SK-N-SH (cell line): ENCODE data around the gene PRELID3B. TPM values are rescaled to one million over a fixed set of nuclear protein-coding genes. Genes with fewer than 3 reads are reported as not detected.

Source experiments
- CTCF ChIA-PET: fragments of 300-600, 350-600 bp; formaldehyde crosslinking; extraction: SDS; loops from one replicate; lab custom pipeline; 2021; lab: Yijun Ruan, JAX
- POLR2A ChIA-PET: fragments of 350-600 bp; sonication (Branson Sonifier 250); formaldehyde crosslinking; extraction: SDS; loops from one replicate; lab custom pipeline; 2020; ENCODE audit warnings: antibody characterized with exemption, inconsistent platforms; lab: Yijun Ruan, JAX
- DNase-seq: peaks from one replicate; pipeline ENCODE4 v3.0.0; 2012
- H2AFZ ChIP-seq: fragments of 200-600 bp; sonication (generic); 2 replicates; pipeline ENCODE4 v1.8.1; 2016; ENCODE audit warnings: antibody characterized with exemption, mild to moderate bottlenecking, low read depth
- H3F3A ChIP-seq: fragments of 200-600 bp; sonication (generic); replicated peaks from 2 replicates; pipeline ENCODE3; 2016; ENCODE audit warnings: antibody characterized with exemption, mild to moderate bottlenecking; ENCODE audit not compliant: insufficient read depth
- H3K27ac ChIP-seq, 2 experiments: fragments of 200-500 bp in 1 of 2; fragments of 200-600 bp in 1 of 2; sonication (Bioruptor generic) in 1 of 2; sonication (generic), shearing (Covaris generic) in 1 of 2; 2 replicates each; pipeline versions ENCODE4 v1.5.1 to v1.6.1; 2014 to 2016; ENCODE audit warnings: low read depth in 2 of 2, inconsistent platforms in 1 of 2, low read length in 1 of 2, mild to moderate bottlenecking in 1 of 2, mixed read lengths in 1 of 2
- H3K27me3 ChIP-seq: fragments of 200-600 bp; sonication (generic), shearing (Covaris generic); 2 replicates; pipeline ENCODE4 v1.6.1; 2016; ENCODE audit warnings: mixed run types; ENCODE audit not compliant: insufficient read depth
- H3K36me3 ChIP-seq, 2 experiments: fragments of 200-500 bp in 1 of 2; fragments of 200-600 bp in 1 of 2; sonication (Bioruptor generic) in 1 of 2; sonication (generic) in 1 of 2; replicated peaks in 1 of 2; 2 replicates each; pipeline versions ENCODE3 to v1.5.1; 2014 to 2016; ENCODE audit warnings: low read length in 1 of 2, mild to moderate bottlenecking in 1 of 2; ENCODE audit not compliant: insufficient read depth in 2 of 2, control insufficient read depth in 1 of 2
- H3K4me1 ChIP-seq, 2 experiments: fragments of 200-500 bp in 1 of 2; fragments of 200-600 bp in 1 of 2; sonication (Bioruptor generic) in 1 of 2; sonication (generic), shearing (Covaris generic) in 1 of 2; 2 replicates each; pipeline versions ENCODE4 v1.5.1 to v1.6.1; 2014 to 2016; ENCODE audit warnings: low read depth in 1 of 2, low read length in 1 of 2, mixed run types in 1 of 2; ENCODE audit not compliant: insufficient read depth in 2 of 2, control insufficient read depth in 1 of 2
- H3K4me2 ChIP-seq: fragments of 200-600 bp; sonication (generic), shearing (Covaris generic); 2 replicates; pipeline ENCODE4 v1.6.1; 2017; ENCODE audit warnings: mixed run types
- H3K4me3 ChIP-seq, 2 experiments: fragments of 200-500 bp in 1 of 2; fragments of 200-600 bp in 1 of 2; sonication (Bioruptor generic) in 1 of 2; sonication (generic), shearing (Covaris generic) in 1 of 2; 2 replicates each; pipeline versions ENCODE4 v1.5.1 to v1.8.1; 2014 to 2016; ENCODE audit warnings: low read depth in 2 of 2, inconsistent platforms in 1 of 2, low read length in 1 of 2, mild to moderate bottlenecking in 1 of 2, mixed read lengths in 1 of 2, moderate library complexity in 1 of 2
- H3K79me2 ChIP-seq: fragments of 200-600 bp; sonication (generic); 2 replicates; pipeline ENCODE4 v1.8.1; 2017; ENCODE audit warnings: mild to moderate bottlenecking; ENCODE audit not compliant: insufficient read depth
- H3K9ac ChIP-seq: fragments of 200-600 bp; sonication (generic); 2 replicates; pipeline ENCODE4 v1.6.1; 2017; ENCODE audit warnings: mixed run types
- H3K9me2 ChIP-seq: fragments of 200-600 bp; sonication (generic); 2 replicates; pipeline ENCODE4 v1.6.1; 2017; ENCODE audit warnings: mixed run types
- H3K9me3 ChIP-seq: fragments of 200-600 bp; sonication (generic); 2 replicates; pipeline ENCODE4 v1.6.1; 2017; ENCODE audit warnings: mixed run types, mild to moderate bottlenecking, moderate library complexity
- H4K20me1 ChIP-seq: fragments of 200-600 bp; sonication (generic); 2 replicates; pipeline ENCODE4 v1.6.1; 2017; ENCODE audit warnings: mild to moderate bottlenecking, mixed run types; ENCODE audit not compliant: insufficient read depth
- CHD2 ChIP-seq: fragments of 150-350 bp; IDR thresholded peaks from 2 replicates; pipeline ENCODE4 v1.6.1; 2018; ENCODE audit warnings: low read length; ENCODE audit not compliant: partially characterized antibody
- EZH2phosphoT487 ChIP-seq: fragments of 200-600 bp; sonication (generic); IDR thresholded peaks from 2 replicates; pipeline ENCODE4 v1.6.1; 2017; ENCODE audit warnings: low read depth, mixed run types, mild to moderate bottlenecking, antibody characterized with exemption, moderate library complexity, borderline replicate concordance
- FOSL2 ChIP-seq: IDR thresholded peaks from 2 replicates; pipeline ENCODE4 v1.4.0; 2012; ENCODE audit warnings: low read depth, mild to moderate bottlenecking, moderate library complexity, borderline replicate concordance
- GABPA ChIP-seq: IDR thresholded peaks from 2 replicates; pipeline ENCODE4 v1.4.0; 2012; ENCODE audit warnings: low read depth, mild to moderate bottlenecking
- IRF3 ChIP-seq: fragments of 150-350 bp; IDR thresholded peaks from 2 replicates; pipeline ENCODE4 v1.6.1; 2016; ENCODE audit warnings: mild to moderate bottlenecking, low read depth, low read length
- JUND ChIP-seq: IDR thresholded peaks from 2 replicates; pipeline ENCODE4 v1.4.0; 2012
- MAX ChIP-seq: IDR thresholded peaks from 2 replicates; pipeline ENCODE4 v1.4.0; 2012; ENCODE audit warnings: low read depth
- NRF1 ChIP-seq: IDR thresholded peaks from 2 replicates; pipeline ENCODE4 v1.6.1; 2012; ENCODE audit warnings: low read depth, mild to moderate bottlenecking, low read length
- RCOR1 ChIP-seq: fragments of 150-350 bp; IDR thresholded peaks from 2 replicates; pipeline ENCODE4 v1.6.1; 2017; ENCODE audit warnings: antibody characterized with exemption, low read length
- REST ChIP-seq: IDR thresholded peaks from 2 replicates; pipeline ENCODE4 v1.6.1; 2012; ENCODE audit warnings: mild to moderate bottlenecking, low read depth, low read length, moderate library complexity
- RFX5 ChIP-seq: IDR thresholded peaks from 2 replicates; pipeline ENCODE4 v1.6.1; 2012; ENCODE audit warnings: mild to moderate bottlenecking, improper control_type of control experiment, low read length
- RXRA ChIP-seq: IDR thresholded peaks from 2 replicates; pipeline ENCODE4 v1.4.0; 2012; ENCODE audit warnings: low read depth, mild to moderate bottlenecking, borderline replicate concordance
- TAF1 ChIP-seq: IDR thresholded peaks from 2 replicates; pipeline ENCODE4 v1.6.1; 2012; ENCODE audit warnings: low read depth, mild to moderate bottlenecking, low read length, moderate library complexity, borderline replicate concordance
- TEAD4 ChIP-seq: IDR thresholded peaks from 2 replicates; pipeline ENCODE4 v1.4.0; 2012; ENCODE audit warnings: mild to moderate bottlenecking, borderline replicate concordance; ENCODE audit not compliant: insufficient read depth
- USF1 ChIP-seq: IDR thresholded peaks from 2 replicates; pipeline ENCODE4 v1.4.0; 2012; ENCODE audit warnings: low read depth, borderline replicate concordance
- WGBS: methylation state at CpG from one replicate; pipeline ENCODE4 v1.1.6; 2017; ENCODE audit warnings: low lambda C conversion rate; 5-methylcytosine and 5-hydroxymethylcytosine counted together
- polyA plus RNA-seq, 3 experiments: library from polyadenylated mRNA; depleted of rRNA; stranded (reverse); fragments of >200 nt; gene quantifications; 2 replicates each; pipeline ENCODE4 v1.2.3, GENCODE V29; 2012

Gene PRELID3B
- polyA plus RNA-seq, 1 of the 3 experiments (the other 2 are of a cell fraction), result 20.9 TPM

GRCh38 chr20:58996226-58996611, 46.4 kb downstream of the PRELID3B start:
- ChIA-PET CTCF (interaction anchor here (1.5 kb wide), 1 partner anchor 13 kb away, joined by 5 read pairs; no protein-coding TSS in a partner anchor), POLR2A (interaction anchor here (0.6 kb wide), 1 partner anchor 18 kb away, joined by 4 read pairs; no protein-coding TSS in a partner anchor)
- H3K9me3 ChIP-seq, result no peaks in the 10 kb centered on the region
- no peak for DNase-seq
- no peak overlapping the region for H3K4me2 ChIP-seq
- H3K9ac ChIP-seq, result no peak overlapping the region
- no peaks in the 10 kb centered on the region for H3F3A ChIP-seq
- 88% methylated on average over 12 of the region's 12 CpGs for WGBS
- H4K20me1 ChIP-seq, result no peaks in the 10 kb centered on the region
- no peak overlapping the region for H3K4me3 ChIP-seq
- no peaks in the 10 kb centered on the region for H3K27me3 ChIP-seq
- no peak overlapping the region for H2AFZ ChIP-seq
- TF ChIP-seq RXRA (no peak), IRF3 (no peak), TEAD4 (no peak), GABPA (no peak), RFX5 (no peak), EZH2phosphoT487 (no peak), REST (no peak), TAF1 (no peak), FOSL2 (no peak), NRF1 (no peak)
- no peak overlapping the region for H3K27ac ChIP-seq
- no peaks in the 10 kb centered on the region for H3K4me1 ChIP-seq
- no peaks in the 10 kb centered on the region for H3K9me2 ChIP-seq
- no peaks in the 10 kb centered on the region for H3K79me2 ChIP-seq
- H3K36me3 ChIP-seq, result peaks cover 26 to 40% of the 10 kb centered on the region in 2 experiments

GRCh38 chr20:58995461-58996225, 46.9 kb downstream of the PRELID3B start:
- Histone ChIP-seq H3K4me3 (no peak overlapping the region), H3K9me3 (no peaks in the 10 kb centered on the region), H3K27ac (no peak overlapping the region), H2AFZ (no peak overlapping the region), H3K9me2 (no peaks in the 10 kb centered on the region), H3K79me2 (no peaks in the 10 kb centered on the region), H3K4me1 (no peaks in the 10 kb centered on the region; a peak in 1 of 4 replicates), H3K27me3 (no peaks in the 10 kb centered on the region), H3K36me3 (peaks cover 29 to 46% of the 10 kb centered on the region in 2 experiments), H3K9ac (no peak overlapping the region), H3F3A (no peaks in the 10 kb centered on the region), H3K4me2 (no peak overlapping the region), H4K20me1 (no peaks in the 10 kb centered on the region)
- no peak for DNase-seq
- ChIA-PET POLR2A (no interaction called here), CTCF (interaction anchor here (1.5 kb wide), 1 partner anchor 13 kb away, joined by 5 read pairs; no protein-coding TSS in a partner anchor)
- WGBS, result 92% methylated on average over 18 of the region's 18 CpGs
- TF ChIP-seq USF1, result no peak
- no peak for TF ChIP-seq TAF1
- no peak for TF ChIP-seq REST
- TF ChIP-seq CHD2, result no peak
- TF ChIP-seq TEAD4, result no peak
- no peak for TF ChIP-seq JUND
- TF ChIP-seq RXRA, result no peak
- no peak for TF ChIP-seq RCOR1
- TF ChIP-seq MAX, result no peak
- no peak for TF ChIP-seq GABPA
